HL-60/S4 (cell line): ENCODE data around the gene KIF1A.

Experiments
- in situ Hi-C: fragments of 300-500 bp; cut with MboI; formaldehyde crosslinking; loops from 2 replicates; pipeline ENCODE4 v1.14.3; 2022; ENCODE audit warnings: low sequenced_read_pairs

The KIF1A gene

GRCh38 chr2:240806459-240806858 is 13.6 kb downstream of the KIF1A start:
- in situ Hi-C loops, result no loop called here

- in situ Hi-C loops, result no loop called here
These were observed 14.0 kb downstream of the KIF1A start for GRCh38 chr2:240806006-240806405.

GRCh38 chr2:240803191-240803590 is 16.8 kb downstream of the KIF1A start:
- in situ Hi-C loops, result no loop called here

- in situ Hi-C loops, result no loop called here
These were observed 20.8 kb downstream of the KIF1A start for GRCh38 chr2:240799033-240799820.

- in situ Hi-C loops, result no loop called here
These were observed 21.6 kb downstream of the KIF1A start for GRCh38 chr2:240798327-240798905.

- in situ Hi-C loops, result no loop called here
These were observed 22.1 kb downstream of the KIF1A start for GRCh38 chr2:240797914-240798313.

GRCh38 chr2:240797500-240797895 is 22.5 kb downstream of the KIF1A start:
- in situ Hi-C loops, result no loop called here

GRCh38 chr2:240796543-240797499 is 23.2 kb downstream of the KIF1A start:
- in situ Hi-C loops, result no loop called here

- in situ Hi-C loops, result no loop called here
These were observed 24.0 kb downstream of the KIF1A start for GRCh38 chr2:240795916-240796510.

GRCh38 chr2:240795454-240795853 is 24.6 kb downstream of the KIF1A start:
- in situ Hi-C loops, result no loop called here

GRCh38 chr2:240794178-240794721 is 25.8 kb downstream of the KIF1A start:
- in situ Hi-C loops, result no loop called here

- in situ Hi-C loops, result no loop called here
These were observed 26.5 kb downstream of the KIF1A start for GRCh38 chr2:240793313-240794177.

- in situ Hi-C loops, result no loop called here
These were observed 27.2 kb downstream of the KIF1A start for GRCh38 chr2:240792629-240793312.

GRCh38 chr2:240791821-240792628 is 28.0 kb downstream of the KIF1A start:
- in situ Hi-C loops, result no loop called here

- in situ Hi-C loops, result no loop called here
These were observed 28.7 kb downstream of the KIF1A start for GRCh38 chr2:240791221-240791800.

GRCh38 chr2:240790370-240791220 is 29.4 kb downstream of the KIF1A start:
- in situ Hi-C loops, result no loop called here
